ENCODE data around the gene UHRF2.

Gene UHRF2

GRCh38 chr9:6405371-6405770 is 7.6 kb upstream of the UHRF2 start:
- peaks cover 0 to 5% (median 0%) of the 10 kb centered on the region in 11 experiments; a peak in 1 of 22 replicates for H3K9me3 ChIP-seq (replicated peaks in 1 of 11)
- no peak overlapping the region for H3K9ac ChIP-seq
- peaks cover 4 to 22% (median 11%) of the 10 kb centered on the region in 10 experiments for H3K4me1 ChIP-seq
- H3K4me3 ChIP-seq = no peak overlapping the region
- peak overlapping the region in 6 of 11 experiments; percentile 5 to 51 (median 34); a peak in 8 of 22 replicates for H3K4me2 ChIP-seq
- H4K20me1 ChIP-seq = no peaks in the 10 kb centered on the region
- H3K36me3 ChIP-seq = no peaks in the 10 kb centered on the region
- H3K27me3 ChIP-seq = no peaks in the 10 kb centered on the region
- H3K27ac ChIP-seq = peak overlapping the region in 2 of 11 experiments; percentile 9 to 20; a peak in 2 of 22 replicates
- TF ChIP-seq Cebpa-rat (IDR thresholded peaks at IDR 0.05) = peak in 3 of 11 experiments; percentile 11 to 32 (median 14); a peak in 2 of 22 replicates

DNA sequence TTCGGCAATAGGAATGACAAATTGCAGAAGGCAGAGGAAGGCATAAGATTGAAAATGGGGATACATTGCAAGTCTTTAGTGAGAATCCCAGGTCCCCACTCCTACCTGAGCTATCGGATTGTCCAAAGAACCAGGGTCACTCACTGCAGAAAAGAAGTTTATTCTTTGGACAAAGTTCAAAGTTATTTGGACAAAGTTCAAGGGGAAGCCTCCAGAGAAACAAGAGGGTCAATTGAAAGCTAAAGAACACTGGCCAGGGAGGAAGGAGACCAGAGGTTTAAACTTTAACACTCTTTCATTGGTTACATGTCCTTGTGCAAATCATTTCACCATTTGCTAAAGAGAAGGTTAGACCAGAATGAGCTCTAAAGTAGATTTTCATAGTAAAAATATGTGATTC is 5.2 kb upstream of the UHRF2 start:
- no peak for TF ChIP-seq Cebpa-rat (IDR thresholded peaks at IDR 0.05)
- H3K9me3 ChIP-seq (replicated peaks in 1 of 11) = peaks cover 0 to 5% (median 0%) of the 10 kb centered on the region in 11 experiments; a peak in 1 of 22 replicates

GRCh38 chr9:6408320-6408719 is 4.7 kb upstream of the UHRF2 start:
- H4K20me1 ChIP-seq = peaks cover 0 to 2% (median 0%) of the 10 kb centered on the region in 11 experiments; a peak in 4 of 22 replicates
- H3K27me3 ChIP-seq = no peaks in the 10 kb centered on the region
- H3K9ac ChIP-seq = no peak overlapping the region
- H3K36me3 ChIP-seq = no peaks in the 10 kb centered on the region
- H3K4me3 ChIP-seq = no peak overlapping the region
- peaks cover 0 to 5% (median 0%) of the 10 kb centered on the region in 11 experiments; a peak in 1 of 22 replicates for H3K9me3 ChIP-seq (replicated peaks in 1 of 11)
- H3K27ac ChIP-seq = no peak overlapping the region
- no peak overlapping the region for H3K4me2 ChIP-seq
- no peak for TF ChIP-seq Cebpa-rat (IDR thresholded peaks at IDR 0.05)
- H3K4me1 ChIP-seq = peaks cover 21 to 43% (median 32%) of the 10 kb centered on the region in 10 experiments

More for the DNA sequence above, 5.2 kb upstream of the UHRF2 start:
- Histone ChIP-seq H3K27ac (no peak overlapping the region), H4K20me1 (no peaks in the 10 kb centered on the region), H3K4me1 (peaks cover 21 to 43% (median 32%) of the 10 kb centered on the region in 10 experiments), H3K27me3 (no peaks in the 10 kb centered on the region), H3K36me3 (no peaks in the 10 kb centered on the region), H3K4me2 (no peak overlapping the region), H3K9ac (no peak overlapping the region), H3K4me3 (no peak overlapping the region)

- H3K27me3 ChIP-seq = no peaks in the 10 kb centered on the region
- H3K9ac ChIP-seq = no peak overlapping the region
- H3K4me2 ChIP-seq = peak overlapping the region in 9 of 11 experiments; percentile 18 to 96 (median 87); a peak in 10 of 22 replicates
- no peak for TF ChIP-seq Cebpa-rat (IDR thresholded peaks at IDR 0.05)
- peaks cover 0 to 5% (median 0%) of the 10 kb centered on the region in 11 experiments; a peak in 1 of 22 replicates for H3K9me3 ChIP-seq (replicated peaks in 1 of 11)
- H3K27ac ChIP-seq = peak overlapping the region in 2 of 11 experiments; percentile 99 to 100; a peak in 3 of 22 replicates
- H4K20me1 ChIP-seq = peaks cover 5 to 17% (median 9%) of the 10 kb centered on the region in 11 experiments; a peak in 18 of 22 replicates
- H3K4me3 ChIP-seq = no peak overlapping the region
- no peaks in the 10 kb centered on the region for H3K36me3 ChIP-seq
- peaks cover 24 to 42% (median 32%) of the 10 kb centered on the region in 10 experiments for H3K4me1 ChIP-seq
Observed at GRCh38 chr9:6409811-6410210, 3.2 kb upstream of the UHRF2 start.

GRCh38 chr9:6410633-6411032 is 2.4 kb upstream of the UHRF2 start:
- peaks cover 0 to 5% (median 0%) of the 10 kb centered on the region in 11 experiments; a peak in 2 of 22 replicates for H3K9me3 ChIP-seq (replicated peaks in 1 of 11)
- no peak overlapping the region for H3K4me3 ChIP-seq
- peaks cover 32 to 40% (median 37%) of the 10 kb centered on the region in 10 experiments for H3K4me1 ChIP-seq
- no peak for TF ChIP-seq Cebpa-rat (IDR thresholded peaks at IDR 0.05)
- peaks cover 14 to 25% (median 18%) of the 10 kb centered on the region in 11 experiments; a peak in 20 of 22 replicates for H4K20me1 ChIP-seq
- peak overlapping the region; percentile 27 to 96 (median 87); a peak in 18 of 22 replicates for H3K4me2 ChIP-seq
- H3K9ac ChIP-seq = no peak overlapping the region
- peak overlapping the region in 6 of 11 experiments; percentile 2 to 100 (median 100); a peak in 11 of 22 replicates for H3K27ac ChIP-seq
- no peaks in the 10 kb centered on the region for H3K27me3 ChIP-seq
- peaks cover 0 to 7% (median 2%) of the 10 kb centered on the region in 11 experiments; a peak in 13 of 22 replicates for H3K36me3 ChIP-seq

- no peak for TF ChIP-seq Cebpa-rat (IDR thresholded peaks at IDR 0.05)
- Histone ChIP-seq H3K4me2 (peak overlapping the region; percentile 80 to 96 (median 88)), H3K27me3 (no peaks in the 10 kb centered on the region), H3K9ac (peak overlapping the region; percentile 93 to 100 (median 99)), H3K4me3 (peak overlapping the region; percentile 83 to 100 (median 98)), H3K27ac (peak overlapping the region; percentile 87 to 100 (median 99)), H3K4me1 (peaks cover 60 to 68% (median 64%) of the 10 kb centered on the region in 10 experiments), H3K9me3 (replicated peaks in 1 of 11) (peaks cover 0 to 5% (median 0%) of the 10 kb centered on the region in 11 experiments; a peak in 4 of 22 replicates), H3K36me3 (peaks cover 0 to 30% (median 14%) of the 10 kb centered on the region in 11 experiments; a peak in 17 of 22 replicates), H4K20me1 (peaks cover 40 to 54% (median 47%) of the 10 kb centered on the region in 11 experiments; a peak in 20 of 22 replicates)
Observed at GRCh38 chr9:6413365-6414246, 607 bp downstream of the UHRF2 start.

- TF ChIP-seq Cebpa-rat (IDR thresholded peaks at IDR 0.05) = no peak
- Histone ChIP-seq H3K4me1 (peaks cover 65 to 74% (median 70%) of the 10 kb centered on the region in 10 experiments), H3K27me3 (no peaks in the 10 kb centered on the region), H3K4me2 (peak overlapping the region; percentile 80 to 96 (median 88)), H3K27ac (peak overlapping the region; percentile 87 to 100 (median 99)), H3K4me3 (peak overlapping the region; percentile 83 to 100 (median 98)), H3K9ac (peak overlapping the region; percentile 93 to 100 (median 99)), H4K20me1 (peaks cover 44 to 61% (median 54%) of the 10 kb centered on the region in 11 experiments; a peak in 20 of 22 replicates), H3K36me3 (peaks cover 0 to 34% (median 19%) of the 10 kb centered on the region in 11 experiments; a peak in 17 of 22 replicates), H3K9me3 (replicated peaks in 1 of 11) (peaks cover 0 to 5% (median 0%) of the 10 kb centered on the region in 11 experiments; a peak in 4 of 22 replicates)
Observed at GRCh38 chr9:6414247-6414641, 1.2 kb downstream of the UHRF2 start.

DNA sequence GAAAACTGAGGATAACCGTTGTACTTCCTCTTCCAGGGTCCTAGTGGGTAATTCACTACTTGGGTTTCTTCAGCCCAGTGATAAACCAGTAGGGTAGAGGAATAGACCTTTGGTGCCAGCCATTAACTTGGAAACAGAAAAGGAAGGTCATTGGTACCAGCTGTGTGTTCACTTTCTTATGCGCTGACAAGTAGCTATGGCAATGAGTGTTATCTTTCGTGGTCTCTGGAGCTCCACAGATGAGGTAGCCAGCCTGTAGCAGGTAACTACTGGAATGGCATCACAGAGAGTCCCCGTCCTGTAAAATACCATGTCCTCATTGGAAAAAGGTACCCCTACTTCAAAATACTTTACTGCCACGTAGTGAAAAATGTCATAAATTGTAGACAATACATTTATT is 2.3 kb downstream of the UHRF2 start:
- Histone ChIP-seq H3K9me3 (replicated peaks in 1 of 11) (peaks cover 0 to 5% (median 0%) of the 10 kb centered on the region in 11 experiments; a peak in 4 of 22 replicates), H3K36me3 (peaks cover 0 to 43% (median 27%) of the 10 kb centered on the region in 11 experiments; a peak in 19 of 22 replicates), H3K4me2 (peak overlapping the region; percentile 80 to 96 (median 88)), H4K20me1 (peaks cover 51 to 71% (median 64%) of the 10 kb centered on the region in 11 experiments; a peak in 20 of 22 replicates), H3K9ac (peak overlapping the region; percentile 93 to 100 (median 99); a peak in 21 of 22 replicates), H3K27ac (peak overlapping the region in 9 of 11 experiments; percentile 99 to 100 (median 100); a peak in 19 of 22 replicates), H3K27me3 (no peaks in the 10 kb centered on the region), H3K4me1 (peaks cover 60 to 70% (median 64%) of the 10 kb centered on the region in 10 experiments), H3K4me3 (peak overlapping the region; percentile 83 to 100 (median 98); a peak in 19 of 20 replicates)
- TF ChIP-seq Cebpa-rat (IDR thresholded peaks at IDR 0.05) = no peak

All from BLaER1 treated with 17β-estradiol and CSF1 and Interleukin-3, amounts not matched to agents 10 nM and 100 nM (cell line).